ENCODE data around the gene COX19. TPM values are rescaled to one million over a fixed set of nuclear protein-coding genes. Genes with fewer than 3 reads are reported as not detected.

The COX19 gene
- total RNA-seq, 1 experiment from 2014 or later, result 28.9 TPM

DNA sequence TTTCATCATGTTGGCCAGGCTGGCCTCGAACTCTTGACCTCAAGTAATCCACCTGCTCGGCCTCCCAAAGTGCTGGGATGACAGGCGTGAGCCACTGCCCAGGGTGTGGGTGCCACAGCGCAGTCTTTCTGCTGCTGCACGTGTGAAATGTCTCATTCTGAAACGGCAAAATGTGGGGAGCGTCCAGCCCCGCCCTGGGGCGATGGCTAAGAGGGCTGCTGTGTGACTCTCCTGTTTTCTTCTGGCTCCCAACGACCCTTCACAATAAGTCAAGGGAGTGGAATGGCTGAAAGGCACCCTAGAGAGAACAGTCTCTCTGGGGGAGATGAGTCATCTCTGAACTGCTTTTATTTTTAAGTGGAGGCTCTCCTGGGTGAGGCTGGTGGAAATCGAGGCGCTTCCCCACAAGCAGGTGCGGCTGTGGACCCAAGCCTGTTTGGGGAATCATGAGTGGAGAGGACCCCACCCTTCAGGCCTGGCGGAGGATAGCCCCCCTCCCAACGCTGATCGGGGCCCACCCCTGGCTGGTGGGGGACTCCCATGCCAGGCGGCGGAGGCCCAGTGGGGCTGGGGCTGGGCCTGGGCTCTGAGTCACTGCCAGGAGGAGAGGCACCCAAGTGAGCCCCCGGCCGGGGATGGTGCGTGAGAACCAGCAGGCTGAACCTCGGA is 38.8 kb downstream of the COX19 start:
- Histone ChIP-seq H3K4me3 (peak overlapping the region; percentile 45; the same call in 1 of the 2 replicates), H3F3A (ENCODE audit: insufficient read depth, low read depth) (peaks cover 38% of the 10 kb centered on the region), H3K4me1 (replicated peaks; ENCODE audit: insufficient read depth) (peaks cover 13% of the 10 kb centered on the region), H3K27me3 (ENCODE audit: insufficient read depth, low read depth) (no peaks in the 10 kb centered on the region), H3K4me2 (peak overlapping the region; percentile 70), H3K9me2 (ENCODE audit: insufficient read depth) (no peaks in the 10 kb centered on the region), H3K79me2 (ENCODE audit: low read depth) (no peaks in the 10 kb centered on the region), H2AFZ (no peak overlapping the region), H3K9me3 (ENCODE audit: insufficient read depth, low read depth) (0 out of 2 replicates have a peak, but pooled peaks cover 1% of the 10 kb centered on the region), H4K20me1 (ENCODE audit: insufficient read depth) (no peaks in the 10 kb centered on the region), H3K36me3 (ENCODE audit: low read depth) (no peaks in the 10 kb centered on the region), H3K27ac (peak overlapping the region; percentile 89)
- TF ChIP-seq, protein P1, sequence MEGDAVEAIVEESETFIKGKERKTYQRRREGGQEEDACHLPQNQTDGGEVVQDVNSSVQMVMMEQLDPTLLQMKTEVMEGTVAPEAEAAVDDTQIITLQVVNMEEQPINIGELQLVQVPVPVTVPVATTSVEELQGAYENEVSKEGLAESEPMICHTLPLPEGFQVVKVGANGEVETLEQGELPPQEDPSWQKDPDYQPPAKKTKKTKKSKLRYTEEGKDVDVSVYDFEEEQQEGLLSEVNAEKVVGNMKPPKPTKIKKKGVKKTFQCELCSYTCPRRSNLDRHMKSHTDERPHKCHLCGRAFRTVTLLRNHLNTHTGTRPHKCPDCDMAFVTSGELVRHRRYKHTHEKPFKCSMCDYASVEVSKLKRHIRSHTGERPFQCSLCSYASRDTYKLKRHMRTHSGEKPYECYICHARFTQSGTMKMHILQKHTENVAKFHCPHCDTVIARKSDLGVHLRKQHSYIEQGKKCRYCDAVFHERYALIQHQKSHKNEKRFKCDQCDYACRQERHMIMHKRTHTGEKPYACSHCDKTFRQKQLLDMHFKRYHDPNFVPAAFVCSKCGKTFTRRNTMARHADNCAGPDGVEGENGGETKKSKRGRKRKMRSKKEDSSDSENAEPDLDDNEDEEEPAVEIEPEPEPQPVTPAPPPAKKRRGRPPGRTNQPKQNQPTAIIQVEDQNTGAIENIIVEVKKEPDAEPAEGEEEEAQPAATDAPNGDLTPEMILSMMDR (conservative IDR thresholded peaks at IDR 0.05), result no peak
- ChIA-PET POLR2A (ENCODE audit: unreplicated experiment) (no interaction called here), CTCF (no interaction called here)
- intact Hi-C loops (cut with micrococcal nuclease; ENCODE audit: unreplicated experiment), result loop anchor here (1.0 kb wide), 3 partner anchors 9 to 17 kb away; no protein-coding TSS in a partner anchor
- DNase-seq, result peak; percentile 95 to 96
- TSS peak; percentile 94 for BruUV-seq (replicated peaks)

DNA sequence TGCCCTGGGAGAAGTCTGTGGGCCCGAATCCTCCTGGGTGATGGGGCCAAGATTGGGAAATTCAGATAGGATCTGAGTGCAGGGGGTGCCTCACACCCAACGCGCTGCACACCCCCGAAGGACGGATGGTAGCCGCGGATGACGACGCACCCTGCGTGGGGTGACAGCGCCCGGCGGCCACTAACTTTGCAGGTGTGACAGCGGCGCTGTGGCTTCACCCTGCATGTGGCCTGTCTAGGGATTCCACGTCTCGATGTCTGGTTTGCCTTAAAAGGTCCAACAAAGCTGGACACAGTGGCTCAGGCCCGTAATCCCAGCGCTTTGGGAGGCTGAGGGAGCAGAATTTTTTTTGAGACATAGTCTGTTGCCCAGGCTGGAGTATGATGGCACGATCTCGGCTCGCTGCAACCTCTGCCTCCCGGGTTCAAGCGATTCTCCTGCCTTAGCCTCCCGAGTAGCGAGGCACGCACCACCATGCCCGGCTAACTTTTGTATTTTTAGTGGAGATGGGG is 39.4 kb downstream of the COX19 start:
- Histone ChIP-seq H3K79me2 (ENCODE audit: low read depth) (no peaks in the 10 kb centered on the region), H3K27ac (peak overlapping the region; percentile 89), H4K20me1 (ENCODE audit: insufficient read depth) (no peaks in the 10 kb centered on the region), H3K4me1 (replicated peaks; ENCODE audit: insufficient read depth) (peaks cover 13% of the 10 kb centered on the region), H3F3A (ENCODE audit: insufficient read depth, low read depth) (peaks cover 37% of the 10 kb centered on the region), H3K4me2 (peak overlapping the region; percentile 70), H2AFZ (no peak overlapping the region), H3K27me3 (ENCODE audit: insufficient read depth, low read depth) (no peaks in the 10 kb centered on the region), H3K9me2 (ENCODE audit: insufficient read depth) (no peaks in the 10 kb centered on the region), H3K9me3 (ENCODE audit: insufficient read depth, low read depth) (no peaks in the 10 kb centered on the region), H3K36me3 (ENCODE audit: low read depth) (no peaks in the 10 kb centered on the region), H3K4me3 (peak overlapping the region; percentile 45; the same call in 1 of the 2 replicates)
- TSS peak; percentile 21 for BruUV-seq (replicated peaks)
- TF ChIP-seq EZH2 (IDR thresholded peaks at IDR 0.05; ENCODE audit: low read depth), result no peak
- TF ChIP-seq, protein P1 (conservative IDR thresholded peaks at IDR 0.05), result no peak
- no peak for DNase-seq
- CTCF ChIA-PET, result no interaction called here
- intact Hi-C loops (cut with micrococcal nuclease; ENCODE audit: unreplicated experiment), result loop anchor here (1.0 kb wide), 3 partner anchors 9 to 17 kb away; no protein-coding TSS in a partner anchor
- POLR2A ChIA-PET (ENCODE audit: unreplicated experiment), result no interaction called here

DNA sequence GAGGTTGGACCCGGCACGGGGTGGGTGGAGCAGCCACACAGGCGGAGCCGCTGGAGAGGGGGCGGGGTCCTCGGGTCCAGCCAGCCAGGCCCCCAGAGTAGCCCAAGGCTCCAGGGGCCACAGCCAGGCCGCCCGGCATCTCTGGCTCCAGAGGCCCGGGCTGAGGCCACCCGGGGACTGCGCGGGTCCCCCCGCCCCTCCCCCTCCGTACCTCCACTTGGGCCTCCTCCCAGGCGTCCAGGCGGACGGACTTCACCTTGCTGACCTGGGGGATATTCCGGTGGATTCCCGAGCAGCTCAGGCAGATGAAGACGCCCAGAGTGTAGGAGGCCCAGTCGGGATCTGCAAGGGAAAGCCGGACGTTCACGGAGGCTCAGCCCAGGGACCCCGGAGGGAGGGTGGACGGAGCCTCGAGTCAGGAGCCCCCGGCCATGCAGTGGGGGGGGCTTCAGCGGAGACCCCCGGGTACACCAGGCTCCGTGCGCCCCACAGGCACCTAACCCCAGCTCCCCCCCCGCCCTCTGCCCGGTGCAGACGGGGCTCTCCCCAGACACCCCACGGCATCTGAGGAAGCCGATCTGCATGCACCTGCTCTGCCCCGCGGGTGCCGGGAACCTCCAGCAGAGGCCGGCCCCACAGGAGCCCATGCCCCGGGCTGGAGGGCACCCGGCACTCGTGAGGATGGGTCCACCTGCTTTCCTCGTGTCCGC is 40.0 kb downstream of the COX19 start:
- POLR2A ChIA-PET (ENCODE audit: unreplicated experiment), result no interaction called here
- peaks cover 13% of the 10 kb centered on the region for H3K4me1 ChIP-seq (replicated peaks; ENCODE audit: insufficient read depth)
- BruUV-seq (replicated peaks), result no TSS peak

More for the DNA sequence above, 40.0 kb downstream of the COX19 start:
- no peak overlapping the region for H2AFZ ChIP-seq
- no peaks in the 10 kb centered on the region for H3K9me2 ChIP-seq (ENCODE audit: insufficient read depth)
- H3K79me2 ChIP-seq (ENCODE audit: low read depth), result no peaks in the 10 kb centered on the region
- no peaks in the 10 kb centered on the region for H3K27me3 ChIP-seq (ENCODE audit: insufficient read depth, low read depth)
- intact Hi-C loops (cut with micrococcal nuclease; ENCODE audit: unreplicated experiment), result no loop called here
- H3K27ac ChIP-seq, result peak overlapping the region; percentile 89; the same call in 1 of the 2 replicates
- H3K36me3 ChIP-seq (ENCODE audit: low read depth), result no peaks in the 10 kb centered on the region
- CTCF ChIA-PET, result no interaction called here
- H3F3A ChIP-seq (ENCODE audit: insufficient read depth, low read depth), result peaks cover 34% of the 10 kb centered on the region
- DNase-seq, result no peak
- H3K4me3 ChIP-seq, result no peak overlapping the region
- no peaks in the 10 kb centered on the region for H4K20me1 ChIP-seq (ENCODE audit: insufficient read depth)
- TF ChIP-seq, protein P1 (conservative IDR thresholded peaks at IDR 0.05), result no peak
- no peak for TF ChIP-seq EZH2 (IDR thresholded peaks at IDR 0.05; ENCODE audit: low read depth)
- H3K4me2 ChIP-seq, result peak overlapping the region; percentile 70; the same call in 1 of the 2 replicates
- no peaks in the 10 kb centered on the region for H3K9me3 ChIP-seq (ENCODE audit: insufficient read depth, low read depth)
